ENCODE measurements around the gene ATP11A.
A peak's percentile ranks its signal among the peaks of the same experiment; 100 is the strongest.

The ATP11A gene

DNA sequence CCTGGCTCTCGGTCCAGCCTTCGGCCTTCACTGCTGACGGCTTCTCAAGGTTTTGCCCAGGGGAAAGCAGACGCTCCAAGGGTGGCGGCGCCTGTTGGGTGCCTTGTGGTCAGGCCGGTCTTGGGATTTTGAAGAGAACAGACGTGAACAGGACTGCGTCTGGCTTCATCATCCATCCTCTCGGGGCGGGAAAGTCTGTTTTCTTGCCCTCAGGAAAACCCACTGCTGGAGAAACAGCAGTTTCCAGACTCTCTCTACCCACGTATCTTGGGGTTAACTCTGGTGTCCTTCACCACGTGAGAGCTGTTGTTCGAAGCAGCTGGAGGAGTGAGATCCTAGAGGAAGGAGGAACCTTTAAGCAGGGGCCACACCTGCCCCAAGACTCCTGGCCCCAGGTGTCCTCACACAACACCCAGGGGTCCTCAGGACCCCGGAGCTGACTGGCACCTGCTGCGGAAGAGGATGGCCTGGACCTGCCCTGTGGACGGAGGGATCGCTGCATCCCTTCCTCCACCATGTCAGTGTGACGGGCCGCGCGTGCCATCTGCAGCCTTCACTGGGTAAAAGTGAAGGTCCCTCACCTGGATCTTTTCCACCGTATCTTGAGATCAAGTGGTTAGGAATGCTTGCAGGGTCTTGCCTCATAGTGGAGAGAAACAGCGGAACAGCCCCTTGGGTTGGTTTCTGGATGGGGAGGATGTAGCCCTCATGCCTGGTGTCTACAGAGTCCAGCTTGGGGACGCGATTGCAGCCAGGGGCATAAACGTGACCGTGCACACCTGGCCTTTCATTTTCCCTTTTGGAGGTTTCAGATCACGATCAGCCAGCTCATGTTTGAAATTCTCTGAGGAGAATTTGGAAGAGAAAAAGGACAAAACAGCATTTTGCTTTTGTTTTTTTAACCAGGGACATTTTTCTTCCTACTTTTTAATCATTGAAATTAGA is 209.7 kb downstream of the ATP11A start:
- Mint-ChIP-seq H3K27me3 (peaks cover 33% of the 10 kb centered on the region), H3K4me3 (no peak overlapping the region), H3K27ac (peak overlapping the region; percentile 37 to 75), H3K4me1 (peaks cover 11% of the 10 kb centered on the region), H3K9me3 (no peaks in the 10 kb centered on the region)
- ATAC-seq (no peak), DNase-seq (no peak)

GRCh38 chr13:112900226-112900600 is 210.4 kb downstream of the ATP11A start:
- DNase-seq (no peak), ATAC-seq (no peak)
- no peak overlapping the region for H3K4me3 Mint-ChIP-seq
- H3K9me3 Mint-ChIP-seq, result peaks cover 4 to 6% of the 10 kb centered on the region in 2 donors
- H3K27me3 Mint-ChIP-seq, result peaks cover 27% of the 10 kb centered on the region
- no peak overlapping the region for H3K27ac Mint-ChIP-seq
- peaks cover 5% of the 10 kb centered on the region for H3K4me1 Mint-ChIP-seq

DNA sequence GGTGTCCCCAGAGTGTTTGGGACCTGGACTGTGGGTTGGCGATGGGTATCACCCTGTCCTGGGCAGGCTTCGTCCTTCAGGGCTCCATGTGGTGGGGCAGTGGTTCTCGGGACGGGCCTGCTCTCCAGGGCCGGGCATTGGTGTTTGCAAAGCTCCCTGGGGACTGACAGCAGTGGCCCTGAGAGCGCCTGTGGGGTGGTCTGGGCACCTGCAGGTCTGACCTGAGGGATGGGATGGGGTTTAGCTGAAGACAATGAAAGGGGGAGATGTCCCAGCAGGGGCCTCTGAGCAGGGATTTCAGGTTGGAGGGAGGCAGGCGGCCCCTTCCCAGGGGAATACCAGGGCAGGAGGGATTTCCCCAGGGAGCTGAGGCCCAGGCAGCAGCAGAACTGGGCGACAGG is 210.9 kb downstream of the ATP11A start:
- no peak overlapping the region for H3K4me3 Mint-ChIP-seq
- H3K4me1 Mint-ChIP-seq, result peaks cover under 1% of the 10 kb centered on the region
- ATAC-seq, result no peak
- peaks cover 6 to 9% of the 10 kb centered on the region in 2 donors for H3K9me3 Mint-ChIP-seq
- peaks cover 22% of the 10 kb centered on the region for H3K27me3 Mint-ChIP-seq
- no peak for DNase-seq
- H3K27ac Mint-ChIP-seq, result no peak overlapping the region

DNA sequence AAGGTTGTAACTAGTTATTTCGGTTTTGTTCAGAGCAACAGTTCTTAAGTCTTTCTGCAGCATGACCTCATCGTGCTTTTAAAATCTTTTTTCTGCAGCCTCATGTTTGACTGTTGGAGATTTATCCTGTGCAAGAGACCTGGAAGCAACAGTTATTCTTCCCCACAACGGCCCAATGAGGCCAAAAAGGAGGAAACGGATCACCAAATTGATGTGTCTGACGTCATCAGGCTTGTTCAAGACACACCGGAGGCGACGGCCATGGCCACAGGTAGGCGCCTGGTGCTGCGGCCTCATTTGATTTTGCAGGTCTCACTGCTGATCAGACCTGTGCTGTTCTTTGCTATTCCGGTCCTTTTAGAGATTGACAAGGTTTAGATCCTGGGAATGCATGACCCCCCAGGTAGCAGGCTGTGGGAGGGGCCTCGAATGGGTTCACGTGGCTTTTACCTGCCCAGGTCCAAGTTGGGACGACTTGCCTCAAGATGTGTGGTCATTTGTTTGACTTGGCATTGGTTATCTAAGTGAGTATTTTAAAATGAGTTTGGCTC is 212.3 kb downstream of the ATP11A start:
- no peak overlapping the region for H3K4me3 Mint-ChIP-seq
- H3K27me3 Mint-ChIP-seq, result peaks cover 18% of the 10 kb centered on the region
- ATAC-seq, result no peak
- H3K4me1 Mint-ChIP-seq, result no peaks in the 10 kb centered on the region
- DNase-seq, result no peak
- H3K9me3 Mint-ChIP-seq, result peaks cover 6 to 16% of the 10 kb centered on the region in 2 donors
- H3K27ac Mint-ChIP-seq, result no peak overlapping the region

GRCh38 chr13:112902669-112903068 is 212.8 kb downstream of the ATP11A start:
- H3K9me3 Mint-ChIP-seq, result peaks cover 6 to 16% of the 10 kb centered on the region in 2 donors
- H3K4me1 Mint-ChIP-seq, result no peaks in the 10 kb centered on the region
- no peak overlapping the region for H3K4me3 Mint-ChIP-seq
- ATAC-seq (no peak), DNase-seq (no peak)
- H3K27me3 Mint-ChIP-seq, result peaks cover 18% of the 10 kb centered on the region
- no peak overlapping the region for H3K27ac Mint-ChIP-seq

GRCh38 chr13:112903071-112903577 is 213.3 kb downstream of the ATP11A start:
- no peaks in the 10 kb centered on the region for H3K4me1 Mint-ChIP-seq
- DNase-seq (no peak), ATAC-seq (no peak)
- peaks cover 18% of the 10 kb centered on the region for H3K27me3 Mint-ChIP-seq
- H3K4me3 Mint-ChIP-seq, result no peak overlapping the region
- peak overlapping the region in 1 of 2 donors; percentile 50 for H3K27ac Mint-ChIP-seq
- H3K9me3 Mint-ChIP-seq, result peaks cover 6 to 16% of the 10 kb centered on the region in 2 donors

DNA sequence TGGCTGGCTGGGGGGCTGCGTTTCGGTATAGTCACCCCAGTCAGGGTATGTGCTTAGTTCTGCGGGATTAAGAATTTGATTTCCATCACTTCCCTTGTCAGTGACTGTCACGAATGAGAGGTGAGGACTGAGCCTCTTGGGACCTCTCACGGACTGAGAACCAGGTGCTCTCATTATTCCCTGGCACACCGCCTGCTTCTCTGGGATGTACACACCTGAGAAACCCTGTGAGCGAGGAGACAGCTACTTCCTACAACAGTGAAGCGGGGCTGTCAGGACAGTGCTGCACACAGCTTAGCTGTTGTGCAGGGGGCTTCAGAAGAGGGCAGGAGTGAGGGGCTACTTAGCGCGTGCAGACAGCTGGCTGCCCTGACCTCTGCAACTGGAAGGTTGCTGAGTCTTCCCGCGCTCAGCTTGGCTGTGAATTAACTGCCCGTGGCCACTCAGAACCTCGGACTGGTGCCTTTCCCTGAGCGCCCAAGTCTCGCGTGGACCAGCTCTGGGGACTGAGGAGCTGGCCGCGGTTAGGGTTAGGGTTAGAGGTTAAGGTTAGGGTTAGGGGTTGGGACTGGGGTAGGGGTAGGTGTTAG is 213.9 kb downstream of the ATP11A start:
- ATAC-seq, result no peak
- H3K9me3 Mint-ChIP-seq, result peaks cover 6 to 16% of the 10 kb centered on the region in 2 donors
- H3K27me3 Mint-ChIP-seq, result peaks cover 18% of the 10 kb centered on the region
- DNase-seq, result no peak
- H3K4me3 Mint-ChIP-seq, result no peak overlapping the region
- H3K4me1 Mint-ChIP-seq, result no peaks in the 10 kb centered on the region
- peak overlapping the region in 1 of 2 donors; percentile 50 for H3K27ac Mint-ChIP-seq

GRCh38 chr13:112904436-112904960 is 214.7 kb downstream of the ATP11A start:
- Mint-ChIP-seq H3K4me3 (no peak overlapping the region), H3K27me3 (peaks cover 23% of the 10 kb centered on the region)

GRCh38 chr13:112905086-112905485 is 215.2 kb downstream of the ATP11A start:
- no peak for ATAC-seq
- Mint-ChIP-seq H3K4me1 (no peaks in the 10 kb centered on the region), H3K27ac (no peak overlapping the region), H3K9me3 (peaks cover 6 to 16% of the 10 kb centered on the region in 2 donors), H3K4me3 (no peak overlapping the region), H3K27me3 (peaks cover 20% of the 10 kb centered on the region)
- DNase-seq, result no peak

More at GRCh38 chr13:112904436-112904960, 214.7 kb downstream of the ATP11A start:
- ATAC-seq, result no peak
- H3K27ac Mint-ChIP-seq, result no peak overlapping the region
- no peak for DNase-seq
- no peaks in the 10 kb centered on the region for H3K4me1 Mint-ChIP-seq
- H3K9me3 Mint-ChIP-seq, result peaks cover 6 to 16% of the 10 kb centered on the region in 2 donors

DNA sequence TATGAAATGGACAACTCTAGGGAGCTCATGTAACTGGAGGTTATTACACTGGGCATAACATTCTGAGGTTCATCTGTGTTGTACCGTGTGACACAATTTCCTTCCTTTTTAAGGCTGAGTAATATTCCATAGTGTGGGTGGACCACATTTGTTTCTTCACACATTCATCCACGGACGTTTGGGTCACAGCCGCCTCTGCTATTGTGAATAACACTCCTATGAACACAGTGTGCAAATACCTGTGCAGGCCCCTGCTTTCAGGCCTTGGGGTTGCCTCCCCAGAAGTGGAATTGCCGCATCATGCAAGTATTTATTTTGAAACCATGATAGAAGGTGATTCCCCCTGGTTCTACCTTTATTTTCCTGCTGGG is 215.8 kb downstream of the ATP11A start:
- no peaks in the 10 kb centered on the region for H3K4me1 Mint-ChIP-seq
- H3K9me3 Mint-ChIP-seq, result peaks cover 6 to 16% of the 10 kb centered on the region in 2 donors
- peaks cover 15% of the 10 kb centered on the region for H3K27me3 Mint-ChIP-seq
- ATAC-seq, result no peak
- no peak overlapping the region for H3K4me3 Mint-ChIP-seq
- DNase-seq, result no peak
- no peak overlapping the region for H3K27ac Mint-ChIP-seq

DNA sequence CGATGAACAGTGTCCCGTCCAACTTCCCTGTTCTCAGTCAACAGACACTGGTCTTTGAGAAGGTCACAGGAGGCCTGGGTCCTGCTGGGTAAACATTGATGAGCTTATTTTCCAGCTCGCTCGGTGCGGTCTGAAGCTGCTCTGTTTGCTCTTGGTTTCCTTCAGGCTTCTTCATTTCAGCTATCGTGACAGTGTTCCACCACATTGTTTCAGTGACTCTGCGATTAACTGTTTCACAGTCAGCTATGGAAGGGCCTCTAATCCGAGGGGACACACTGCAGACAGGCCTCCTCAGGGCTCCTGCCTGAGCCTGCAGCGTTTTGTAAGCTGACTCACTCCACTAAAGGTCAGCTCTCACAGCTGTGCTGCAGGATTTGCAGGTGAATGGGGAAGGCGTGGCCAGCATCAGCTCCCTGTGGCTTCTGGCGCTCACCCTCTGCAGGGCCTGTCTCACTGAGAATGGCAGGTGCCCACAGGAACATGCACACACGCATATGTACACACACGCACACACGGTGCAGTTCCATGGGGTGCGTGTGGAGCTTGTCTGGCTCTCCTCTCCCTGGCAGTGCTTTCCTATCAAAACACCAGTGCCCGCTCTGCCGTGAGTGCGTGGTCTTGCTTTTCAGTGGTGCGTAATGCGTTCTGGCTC is 216.3 kb downstream of the ATP11A start:
- peaks cover 12% of the 10 kb centered on the region for H3K27me3 Mint-ChIP-seq
- H3K4me1 Mint-ChIP-seq, result no peaks in the 10 kb centered on the region
- peaks cover 6 to 16% of the 10 kb centered on the region in 2 donors for H3K9me3 Mint-ChIP-seq
- no peak overlapping the region for H3K4me3 Mint-ChIP-seq
- DNase-seq, result no peak
- ATAC-seq, result no peak
- H3K27ac Mint-ChIP-seq, result no peak overlapping the region

DNA sequence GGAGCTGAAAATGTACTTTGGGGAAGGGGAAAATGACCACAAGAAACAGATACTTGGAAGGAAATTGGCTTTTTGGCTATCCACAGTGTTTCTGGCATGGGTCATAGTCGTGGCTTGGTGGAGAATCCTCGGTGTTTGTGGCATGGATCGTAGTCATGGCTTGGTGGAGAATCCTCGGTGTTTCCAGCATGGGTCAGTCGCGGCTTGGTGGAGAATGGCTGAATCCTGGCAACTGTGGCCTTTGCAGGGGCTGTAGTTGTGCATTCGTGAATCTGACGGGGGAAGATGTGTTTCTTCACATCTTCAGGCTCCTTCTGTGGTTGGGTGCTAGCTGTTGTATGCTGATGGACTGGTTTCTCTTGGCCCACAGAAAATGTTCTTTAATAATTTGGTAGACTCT is 217.4 kb downstream of the ATP11A start:
- peaks cover 6 to 16% of the 10 kb centered on the region in 2 donors for H3K9me3 Mint-ChIP-seq
- H3K4me1 Mint-ChIP-seq, result no peaks in the 10 kb centered on the region
- H3K4me3 Mint-ChIP-seq, result no peak overlapping the region
- no peak overlapping the region for H3K27ac Mint-ChIP-seq
- DNase-seq, result no peak
- ATAC-seq, result no peak
- peaks cover 12% of the 10 kb centered on the region for H3K27me3 Mint-ChIP-seq

DNA sequence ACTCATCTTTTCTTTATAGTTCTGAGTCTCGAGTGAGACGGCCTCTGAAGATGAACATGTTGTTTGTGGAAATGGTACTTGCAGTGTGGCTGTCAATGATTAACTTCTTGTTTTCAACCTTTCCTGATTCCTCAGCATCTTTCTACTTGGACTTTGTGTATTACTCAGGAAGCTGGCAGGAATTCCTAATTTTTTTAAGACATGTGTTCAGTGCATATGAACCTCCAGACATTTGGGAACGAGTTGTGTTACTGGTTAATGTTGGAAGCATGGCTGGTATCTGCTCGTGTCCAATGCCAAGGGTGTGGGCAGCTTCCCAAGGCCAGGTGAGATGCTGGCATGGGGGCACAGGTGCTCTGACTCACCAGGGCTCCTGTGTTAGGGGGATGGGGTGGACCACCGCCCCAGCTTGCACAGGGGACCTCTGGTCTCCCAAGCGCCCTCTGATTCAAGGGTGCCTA is 218.1 kb downstream of the ATP11A start:
- Mint-ChIP-seq H3K27me3 (peaks cover 12% of the 10 kb centered on the region), H3K4me3 (no peak overlapping the region), H3K27ac (no peak overlapping the region), H3K4me1 (no peaks in the 10 kb centered on the region), H3K9me3 (peaks cover 6 to 16% of the 10 kb centered on the region in 2 donors)
- ATAC-seq (no peak), DNase-seq (no peak)

GRCh38 chr13:112908342-112908741 is 218.5 kb downstream of the ATP11A start:
- H3K27me3 Mint-ChIP-seq, result peaks cover 12% of the 10 kb centered on the region
- H3K4me1 Mint-ChIP-seq, result no peaks in the 10 kb centered on the region
- H3K9me3 Mint-ChIP-seq, result peaks cover 6 to 16% of the 10 kb centered on the region in 2 donors
- ATAC-seq (no peak), DNase-seq (no peak)
- H3K4me3 Mint-ChIP-seq, result no peak overlapping the region
- H3K27ac Mint-ChIP-seq, result no peak overlapping the region

GRCh38 chr13:112910016-112910415 is 220.2 kb downstream of the ATP11A start:
- Mint-ChIP-seq H3K4me1 (no peaks in the 10 kb centered on the region), H3K27me3 (peaks cover 12% of the 10 kb centered on the region), H3K27ac (no peak overlapping the region), H3K4me3 (no peak overlapping the region), H3K9me3 (peaks cover 4 to 12% of the 10 kb centered on the region in 2 donors)
- ATAC-seq (no peak), DNase-seq (no peak)

Data from stimulated activated naive CD8-positive, alpha-beta T cell treated with anti-CD3 and anti-CD28 coated beads, Interleukin-15, amount 100 ng/mL, for 72 hours (primary cell).